Activated CD4-positive, alpha-beta memory T cell treated with anti-CD3 and anti-CD28 coated beads for 36 hours (primary cell): Measurements from ENCODE around the gene SH3BP1. TPM values are rescaled to one million over a fixed set of nuclear protein-coding genes. Genes with fewer than 3 reads are reported as not detected.
"Not testable (repeated sequence)": the region's sequence is repeated elsewhere in the genome, so short reads cannot be mapped to it uniquely, and the experiment has no call there.

Source experiments
- CTCF ChIA-PET: fragments of 350-600 bp; sonication (Branson Sonifier 250); formaldehyde crosslinking; loops from one replicate; lab custom pipeline; 2021; ENCODE audit warnings: antibody characterized with exemption, inconsistent platforms; lab: Charles Lee
- POLR2A ChIA-PET: fragments of 350-600 bp; sonication (Branson Sonifier 250); formaldehyde crosslinking; loops from one replicate; lab custom pipeline; 2021; ENCODE audit warnings: antibody characterized with exemption; lab: Charles Lee
- DNase-seq: peaks from one replicate; pipeline ENCODE4 v3.0.0-alpha.2; 2020
- H3K27ac Mint-ChIP-seq: one replicate; pipeline ENCODE4 v1.8.0; 2021; ENCODE audit warnings: mixed read lengths
- H3K27me3 Mint-ChIP-seq: one replicate; pipeline ENCODE4 v1.8.0; 2021; ENCODE audit warnings: mixed read lengths
- H3K36me3 Mint-ChIP-seq: one replicate; pipeline ENCODE4 v1.8.0; 2021; ENCODE audit warnings: mixed read lengths
- H3K4me1 Mint-ChIP-seq: one replicate; pipeline ENCODE4 v1.8.0; 2021; ENCODE audit warnings: low read depth, mixed read lengths
- H3K4me3 Mint-ChIP-seq: one replicate; pipeline ENCODE4 v1.8.0; 2021; ENCODE audit warnings: mild to moderate bottlenecking, mixed read lengths
- H3K9me3 Mint-ChIP-seq: one replicate; pipeline ENCODE4 v1.8.0; 2021; ENCODE audit warnings: mixed read lengths
- intact Hi-C: fragments of 100-400 bp; cut with micrococcal nuclease; formaldehyde crosslinking; loops from one replicate; pipeline ENCODE4 v1.15.1; 2023
- total RNA-seq, 2 experiments: library from RNA; stranded (reverse); gene quantifications; one replicate each; pipeline ENCODE4 v1.2.3, GENCODE V29; 2021

Gene SH3BP1
- total RNA-seq, 2 experiments from 2014 or later = 97.6 to 102 TPM

- POLR2A ChIA-PET = interaction anchor here (0.8 to 2.9 kb wide), 10 partner anchors 15 to 69 kb away, joined by 3 to 27 read pairs (median 6); partner anchors contain the start of genes LGALS1, PDXP and SH3BP1
- intact Hi-C loops = loop anchor here (5.0 kb wide), 2 partner anchors 200 to 235 kb away; partner anchors contain the start of genes ANKRD54 and GCAT
- Mint-ChIP-seq H3K4me3 (peak overlapping the region; percentile 80), H3K27me3 (no peaks in the 10 kb centered on the region), H3K36me3 (no peaks in the 10 kb centered on the region), H3K9me3 (no peaks in the 10 kb centered on the region), H3K4me1 (peaks cover 52% of the 10 kb centered on the region), H3K27ac (peak overlapping the region; percentile 99)
- peak; percentile 94 for DNase-seq
- CTCF ChIA-PET = interaction anchor here (0.5 to 8.4 kb wide), 48 partner anchors 8 to 831 kb away, joined by 3 to 152 read pairs (median 4); partner anchors contain the start of genes IFT27, LGALS1, LGALS2 and MFNG
These were observed 32.2 kb upstream of the SH3BP1 start for GRCh38 chr22:37607010-37607934.

GRCh38 chr22:37607935-37608476 is 31.5 kb upstream of the SH3BP1 start:
- Mint-ChIP-seq H3K4me1 (peaks cover 54% of the 10 kb centered on the region), H3K36me3 (no peaks in the 10 kb centered on the region), H3K4me3 (peak overlapping the region; percentile 80), H3K27me3 (no peaks in the 10 kb centered on the region), H3K9me3 (no peaks in the 10 kb centered on the region), H3K27ac (peak overlapping the region; percentile 99)
- CTCF ChIA-PET = interaction anchor here (0.9 to 8.4 kb wide), 28 partner anchors 9 to 832 kb away, joined by 3 to 152 read pairs (median 8); partner anchors contain the start of genes IFT27, LGALS1, MFNG and NOL12
- intact Hi-C loops = loop anchor here (1.0 to 5.0 kb wide), 8 partner anchors 16 to 234 kb away; partner anchors contain the start of genes ANKRD54, GCAT and PDXP
- DNase-seq = no peak
- POLR2A ChIA-PET = interaction anchor here (0.5 to 2.9 kb wide), 12 partner anchors 14 to 385 kb away, joined by 3 to 27 read pairs (median 6); partner anchors contain the start of genes LGALS1, PDXP and SH3BP1

DNA sequence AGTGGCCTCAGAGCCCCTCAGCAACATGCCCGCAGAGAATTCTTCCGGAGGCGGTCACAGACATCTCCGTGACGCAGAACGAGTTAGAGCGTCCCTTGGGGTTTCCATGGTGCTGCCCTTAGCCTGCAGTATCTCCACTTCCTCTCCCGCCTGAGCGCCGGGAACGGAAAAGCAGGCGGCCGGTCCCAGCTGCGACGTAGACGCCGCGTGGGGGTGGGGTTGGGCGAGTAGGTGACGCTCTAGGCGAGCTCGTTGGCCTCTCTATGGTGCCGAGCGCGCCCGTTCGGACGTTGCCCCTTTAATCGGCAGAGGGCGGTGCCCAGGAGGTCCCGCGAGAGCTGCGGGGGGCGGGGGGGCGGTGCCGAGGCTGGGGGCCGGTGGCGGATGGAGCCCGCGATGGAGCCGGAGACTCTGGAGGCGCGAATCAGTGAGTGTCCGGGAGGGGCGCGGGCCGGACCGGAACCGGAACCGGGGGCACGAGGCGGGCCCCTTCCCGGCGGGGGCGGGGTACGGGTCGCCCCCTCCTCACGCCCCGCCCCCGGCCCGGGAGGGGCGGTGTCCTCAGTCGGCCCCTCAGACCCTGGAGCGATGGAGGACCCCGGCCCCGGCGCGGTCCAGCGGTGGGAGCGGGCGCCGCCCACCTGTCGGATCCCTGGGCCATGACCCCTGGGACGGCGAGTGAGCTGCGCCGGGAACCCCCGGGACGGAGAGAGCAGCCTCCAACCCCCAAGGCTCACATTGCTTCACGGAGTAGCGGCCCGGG is 30.8 kb upstream of the SH3BP1 start, which contains the start of gene GGA1:
GGA1 (plus strand) TSS at position 358 of the 763 bp plus-strand sequence; CDS start at position 385, 27 bp downstream.
- peak within 1 kb of the TSS; percentile 99 for H3K27ac Mint-ChIP-seq
- POLR2A ChIA-PET = interaction anchor here (0.5 to 2.9 kb wide), 13 partner anchors 13 to 386 kb away, joined by 3 to 27 read pairs (median 5); partner anchors contain the start of genes LGALS1, NOL12, PDXP and SH3BP1
- peak within 1 kb of the TSS; percentile 87 for H3K4me3 Mint-ChIP-seq
- intact Hi-C loops = loop anchor here (1.0 to 5.0 kb wide), 8 partner anchors 16 to 234 kb away; partner anchors contain the start of genes ANKRD54, GCAT and PDXP
- H3K9me3 Mint-ChIP-seq = no peaks in the 10 kb centered on the region
- CTCF ChIA-PET = interaction anchor here (0.6 to 8.4 kb wide), 24 partner anchors 9 to 833 kb away, joined by 3 to 152 read pairs (median 6); partner anchors contain the start of genes IFT27, LGALS1, MFNG and PDXP
- H3K36me3 Mint-ChIP-seq = no peaks in the 10 kb centered on the region
- H3K27me3 Mint-ChIP-seq = no peaks in the 10 kb centered on the region
- DNase-seq = peak; percentile 97
- H3K4me1 Mint-ChIP-seq = peaks cover 54% of the 10 kb centered on the region

DNA sequence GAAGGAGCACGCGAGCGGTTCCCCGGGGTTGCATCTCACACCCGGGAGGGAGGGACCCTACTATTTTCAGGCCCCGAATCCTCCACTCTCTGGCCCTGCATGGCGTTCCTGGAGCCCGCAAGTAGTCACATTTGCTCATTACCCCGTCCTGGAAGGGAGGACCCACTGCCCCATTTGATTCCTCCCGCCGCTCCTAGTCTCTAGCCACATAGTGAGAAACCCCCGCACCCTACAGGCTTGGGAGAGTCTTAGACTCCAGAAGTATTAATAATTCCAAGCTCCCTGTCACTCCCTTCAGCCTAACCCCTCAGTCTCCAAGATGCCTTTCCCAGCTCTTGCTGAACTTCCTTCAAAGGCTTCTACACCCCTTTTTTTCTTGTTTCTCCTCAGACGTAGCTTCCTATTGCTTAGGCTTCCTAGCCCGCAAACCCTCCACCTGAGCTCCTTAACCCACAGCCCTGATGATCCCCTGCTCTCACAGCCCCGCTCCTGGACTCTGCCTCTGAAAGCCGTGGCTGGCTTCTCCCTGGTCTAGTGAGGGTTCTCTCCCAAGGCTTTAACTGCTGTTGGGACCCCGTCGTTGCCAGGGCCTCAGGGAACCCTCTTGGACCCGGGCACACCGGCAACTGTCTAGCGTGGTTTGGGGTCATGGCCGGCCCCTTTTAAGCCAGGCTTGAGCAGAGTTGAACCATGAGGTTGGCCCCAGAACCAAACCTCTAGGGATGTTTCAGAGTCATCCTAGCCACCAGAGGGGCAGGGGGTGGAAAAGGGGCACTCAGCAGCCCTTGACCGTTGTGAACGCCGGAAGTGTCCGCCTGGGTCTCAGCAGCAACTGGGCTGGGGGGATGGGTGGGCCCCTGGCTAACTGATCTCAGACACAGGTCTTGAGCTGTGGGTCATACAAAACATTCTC is 30.0 kb upstream of the SH3BP1 start:
- intact Hi-C loops = loop anchor here (2.0 to 5.0 kb wide), 3 partner anchors 137 to 233 kb away; partner anchors contain the start of genes ANKRD54 and GCAT
- H3K4me1 Mint-ChIP-seq = peaks cover 49% of the 10 kb centered on the region
- peak overlapping the region; percentile 82 for H3K27ac Mint-ChIP-seq
- H3K27me3 Mint-ChIP-seq = no peaks in the 10 kb centered on the region
- no peaks in the 10 kb centered on the region for H3K9me3 Mint-ChIP-seq
- peak; percentile 25 for DNase-seq
- CTCF ChIA-PET = interaction anchor here (0.6 to 8.4 kb wide), 11 partner anchors 14 to 112 kb away, joined by 3 to 152 read pairs (median 7); partner anchors contain the start of genes LGALS1, PDXP and SH3BP1
- POLR2A ChIA-PET = interaction anchor here (1.1 to 2.9 kb wide), 8 partner anchors 18 to 367 kb away, joined by 3 to 27 read pairs (median 6); partner anchors contain the start of genes LGALS1, NOL12, PDXP and SH3BP1
- no peaks in the 10 kb centered on the region for H3K36me3 Mint-ChIP-seq
- H3K4me3 Mint-ChIP-seq = peak overlapping the region; percentile 87

DNA sequence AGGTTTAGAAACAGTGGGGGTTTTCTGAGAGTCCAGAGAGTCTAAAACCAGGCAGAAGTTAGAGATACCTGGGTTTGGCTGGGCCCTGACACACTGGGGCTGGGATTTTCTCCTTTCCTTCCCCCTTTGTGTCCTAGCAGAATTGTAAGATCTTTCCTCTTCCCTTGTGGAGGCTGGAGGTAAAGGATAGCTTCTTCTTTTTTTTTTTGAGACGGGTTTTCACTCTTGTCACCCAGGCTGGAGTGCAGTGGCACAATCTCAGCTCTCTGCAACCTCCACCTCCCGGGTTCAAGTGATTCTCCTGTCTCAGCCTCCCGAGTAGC is 29.4 kb upstream of the SH3BP1 start:
- H3K27me3 Mint-ChIP-seq = not testable (repeated sequence)
- peaks cover 43% of the 10 kb centered on the region for H3K4me1 Mint-ChIP-seq

DNA sequence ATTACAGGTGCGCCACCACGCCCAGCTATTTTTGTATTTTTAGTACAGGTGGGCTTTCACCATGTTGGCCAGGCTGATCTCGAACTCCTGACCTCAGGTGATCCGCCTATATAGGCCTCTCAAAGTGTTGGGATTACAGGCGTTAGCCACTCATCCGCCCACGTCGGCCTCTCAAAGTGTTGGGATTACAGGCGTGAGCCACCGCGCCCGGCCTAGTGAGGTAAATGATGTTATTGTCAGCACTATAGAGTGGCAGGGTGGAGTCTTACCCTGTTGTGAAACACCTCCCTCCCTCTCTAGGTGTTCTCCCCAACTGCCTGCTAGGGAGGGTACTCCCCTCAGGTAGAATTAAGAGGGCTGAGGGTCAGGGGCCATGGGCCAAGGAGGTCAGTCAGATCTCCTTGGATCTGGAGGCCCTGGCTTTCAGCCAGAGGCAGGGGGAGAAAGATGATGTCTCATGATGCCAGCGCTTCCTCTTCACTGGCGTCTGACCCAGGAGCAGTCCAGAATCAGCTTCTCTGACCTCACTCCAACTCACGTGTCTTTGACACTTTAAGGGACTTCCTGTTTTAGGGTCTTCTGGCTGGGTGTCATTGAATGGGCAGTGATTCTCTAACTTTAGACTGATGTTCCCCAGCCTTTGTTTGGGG is 28.9 kb upstream of the SH3BP1 start:
- no peak overlapping the region for H3K27ac Mint-ChIP-seq
- intact Hi-C loops = no loop called here
- peak overlapping the region; percentile 87 for H3K4me3 Mint-ChIP-seq
- no peaks in the 10 kb centered on the region for H3K9me3 Mint-ChIP-seq
- no peaks in the 10 kb centered on the region for H3K36me3 Mint-ChIP-seq
- DNase-seq = no peak
- POLR2A ChIA-PET = interaction anchor here (1.3 to 2.9 kb wide), 3 partner anchors 23 to 29 kb away, joined by 3 to 27 read pairs (median 15); partner anchors contain the start of gene SH3BP1
- H3K4me1 Mint-ChIP-seq = peaks cover 38% of the 10 kb centered on the region
- no peaks in the 10 kb centered on the region for H3K27me3 Mint-ChIP-seq
- CTCF ChIA-PET = interaction anchor here (1.0 to 8.4 kb wide), 5 partner anchors 18 to 71 kb away, joined by 4 to 152 read pairs (median 11); partner anchors contain the start of gene SH3BP1

More for the DNA sequence above, 29.4 kb upstream of the SH3BP1 start:
- H3K9me3 Mint-ChIP-seq, intact Hi-C loops, DNase-seq, H3K36me3 Mint-ChIP-seq: not testable (repeated sequence)
- Mint-ChIP-seq H3K27ac (peak overlapping the region; percentile 42), H3K4me3 (peak overlapping the region; percentile 87)
- POLR2A ChIA-PET = interaction anchor here (1.3 to 2.9 kb wide), 3 partner anchors 24 to 30 kb away, joined by 3 to 27 read pairs (median 15); partner anchors contain the start of gene SH3BP1
- CTCF ChIA-PET = interaction anchor here (1.0 to 8.4 kb wide), 5 partner anchors 17 to 71 kb away, joined by 4 to 152 read pairs (median 11); partner anchors contain the start of gene SH3BP1

DNA sequence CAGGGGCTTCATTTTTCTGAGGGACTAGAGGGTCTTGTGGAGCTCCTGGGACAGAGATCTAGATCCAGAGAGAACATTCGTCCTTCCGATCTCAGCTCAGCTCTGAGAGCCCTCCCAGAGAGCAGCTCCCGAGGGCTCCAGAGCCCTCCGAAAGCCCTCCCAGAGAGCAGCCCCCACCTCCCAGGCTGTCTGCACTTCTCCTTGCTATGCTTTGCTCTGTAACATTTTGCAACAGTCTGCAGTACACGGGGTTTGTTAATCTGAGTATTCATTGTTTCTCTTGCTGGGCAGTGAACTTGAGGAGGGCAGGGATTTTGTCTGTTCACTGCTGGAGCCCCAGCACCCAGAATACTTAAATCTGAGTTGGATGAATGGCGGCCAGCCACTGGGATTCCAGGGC is 28.3 kb upstream of the SH3BP1 start:
- CTCF ChIA-PET = interaction anchor here (8.4 kb wide), 1 partner anchor 31 kb away, joined by 85 read pairs; the partner anchor contains the start of gene SH3BP1
- Mint-ChIP-seq H3K9me3 (no peaks in the 10 kb centered on the region), H3K27me3 (no peaks in the 10 kb centered on the region), H3K4me3 (no peak overlapping the region), H3K27ac (no peak overlapping the region), H3K4me1 (peaks cover 34% of the 10 kb centered on the region), H3K36me3 (no peaks in the 10 kb centered on the region)
- intact Hi-C loops = no loop called here
- DNase-seq = no peak
- POLR2A ChIA-PET = no interaction called here

DNA sequence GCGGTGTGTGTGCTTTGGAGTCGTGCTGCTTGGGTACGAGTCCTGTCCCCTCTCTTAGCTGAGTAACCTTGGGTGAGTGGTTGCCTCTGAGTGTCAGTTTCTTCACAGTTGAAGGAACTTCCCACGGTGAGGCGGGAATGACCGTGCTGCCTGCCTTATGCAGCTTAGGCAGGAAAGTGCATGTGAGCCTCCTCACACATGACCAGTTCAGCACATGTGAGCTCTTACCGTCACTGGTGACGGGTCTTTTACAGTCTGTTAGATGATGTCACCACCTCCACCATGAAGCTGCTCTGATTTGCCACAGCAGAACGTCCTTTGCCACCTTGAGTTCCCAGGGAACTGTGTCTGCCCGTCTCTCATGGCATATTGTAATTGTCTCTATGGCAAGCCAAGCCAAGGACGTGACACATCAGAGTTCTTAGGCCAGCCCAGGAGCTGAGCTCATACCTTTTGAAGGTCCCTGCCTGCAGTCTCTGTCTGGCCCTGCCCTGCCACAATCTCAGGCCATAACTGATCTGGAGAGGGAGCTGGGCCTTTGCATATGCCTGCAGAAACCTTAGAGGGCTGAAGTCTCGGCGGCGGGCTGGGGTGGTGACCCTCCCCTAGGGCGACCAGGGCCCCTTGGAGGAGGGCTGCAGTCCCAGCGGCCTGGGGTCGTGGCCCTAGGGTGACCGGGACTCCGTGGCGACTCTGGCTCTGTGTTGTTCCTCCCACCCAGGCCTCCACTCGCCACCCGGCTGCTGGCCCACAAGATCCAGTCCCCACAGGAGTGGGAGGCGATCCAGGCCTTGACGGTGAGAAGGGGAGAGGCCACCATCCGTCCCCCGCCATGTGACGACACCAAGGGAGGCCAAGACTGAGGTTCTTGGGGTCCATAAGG is 23.0 kb upstream of the SH3BP1 start:
- no peak for DNase-seq
- ChIA-PET CTCF (interaction anchor here (1.0 to 7.6 kb wide), 5 partner anchors 10 to 65 kb away, joined by 3 to 57 read pairs (median 4); no protein-coding TSS in a partner anchor), POLR2A (interaction anchor here (0.9 kb wide), 1 partner anchor 11 kb away, joined by 3 read pairs; no protein-coding TSS in a partner anchor)
- H3K9me3 Mint-ChIP-seq = no peaks in the 10 kb centered on the region
- peaks cover 2% of the 10 kb centered on the region for H3K4me1 Mint-ChIP-seq
- no peak overlapping the region for H3K27ac Mint-ChIP-seq
- peaks cover 7% of the 10 kb centered on the region for H3K36me3 Mint-ChIP-seq
- H3K4me3 Mint-ChIP-seq = no peak overlapping the region
- no peaks in the 10 kb centered on the region for H3K27me3 Mint-ChIP-seq
- intact Hi-C loops = no loop called here

DNA sequence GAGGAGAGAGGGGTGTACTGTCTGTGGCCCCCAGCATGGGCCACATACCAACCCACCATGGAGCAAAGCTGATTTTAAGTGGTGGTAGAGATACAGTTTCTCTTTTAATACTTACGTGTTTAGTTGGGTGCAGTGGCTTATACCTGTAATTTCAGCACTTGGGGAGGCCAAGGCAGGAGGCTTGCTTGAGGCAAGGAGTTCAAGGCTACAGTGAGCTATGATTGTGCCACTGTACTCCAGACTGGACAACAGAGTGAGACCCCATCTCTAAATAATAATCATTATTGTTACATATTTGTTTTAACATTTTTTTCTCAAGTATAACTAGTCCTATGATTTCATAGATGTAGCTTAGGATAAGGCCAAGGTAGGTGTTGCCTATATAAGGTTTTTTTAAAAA is 22.0 kb upstream of the SH3BP1 start:
- Mint-ChIP-seq H3K27ac (no peak overlapping the region), H3K27me3 (no peaks in the 10 kb centered on the region), H3K4me1 (peaks cover 2% of the 10 kb centered on the region), H3K4me3 (no peak overlapping the region), H3K9me3 (no peaks in the 10 kb centered on the region), H3K36me3 (peaks cover 7% of the 10 kb centered on the region)
- POLR2A ChIA-PET = interaction anchor here (0.9 to 1.2 kb wide), 2 partner anchors 19 to 63 kb away, joined by 3 to 4 read pairs; no protein-coding TSS in a partner anchor
- intact Hi-C loops = no loop called here
- no peak for DNase-seq
- CTCF ChIA-PET = interaction anchor here (1.0 to 7.6 kb wide), 4 partner anchors 11 to 64 kb away, joined by 3 to 57 read pairs (median 4); no protein-coding TSS in a partner anchor
